HL-60 (cell line): ENCODE results near the gene IRF1.
"Not testable (repeated sequence)": the region's sequence is repeated elsewhere in the genome, so short reads cannot be mapped to it uniquely, and the experiment has no call there.

Experiments used
- DNase-seq, 2 experiments: peaks; one replicate each; pipeline ENCODE4 v3.0.0-alpha.2; 2010 to 2020; ENCODE audit warnings: low read depth in 1 of 2, low spot score in 1 of 2
- H3K27ac ChIP-seq: fragments of 250-450 bp; sonication (Bioruptor Pico); replicated peaks from 2 replicates; pipeline ENCODE4 v1.5.1; 2020; ENCODE audit warnings: mild to moderate bottlenecking, moderate library complexity
- H3K27me3 ChIP-seq: fragments of 250-450 bp; sonication (Bioruptor Pico); 2 replicates; pipeline ENCODE4 v1.5.1; 2021; ENCODE audit warnings: mild to moderate bottlenecking, moderate library complexity; ENCODE audit not compliant: insufficient read depth, poor library complexity, severe bottlenecking
- H3K4me3 ChIP-seq: replicated peaks from 2 replicates; pipeline ENCODE4 v1.5.1; 2011; ENCODE audit warnings: mild to moderate bottlenecking, control low read depth, low read length; ENCODE audit not compliant: insufficient read depth
- CTCF ChIP-seq: IDR thresholded peaks from one replicate; pipeline ENCODE4 v1.5.1; 2011; ENCODE audit warnings: low read length, control low read depth, inconsistent platforms; ENCODE audit not compliant: insufficient read depth
- GABPA ChIP-seq: IDR thresholded peaks from 2 replicates; pipeline ENCODE4 v1.6.1; 2012; ENCODE audit warnings: low read depth
- POLR2AphosphoS5 ChIP-seq: IDR thresholded peaks from 2 replicates; pipeline ENCODE4 v1.6.1; 2012; ENCODE audit warnings: low read depth
- REST ChIP-seq: IDR thresholded peaks from 2 replicates; pipeline ENCODE4 v1.6.1; 2012; ENCODE audit warnings: low read depth; ENCODE audit not compliant: insufficient replicate concordance
- SPI1 ChIP-seq: IDR thresholded peaks from 2 replicates; pipeline ENCODE4 v1.6.1; 2012; ENCODE audit warnings: low read depth, mild to moderate bottlenecking, borderline replicate concordance

IRF1 gene

DNA sequence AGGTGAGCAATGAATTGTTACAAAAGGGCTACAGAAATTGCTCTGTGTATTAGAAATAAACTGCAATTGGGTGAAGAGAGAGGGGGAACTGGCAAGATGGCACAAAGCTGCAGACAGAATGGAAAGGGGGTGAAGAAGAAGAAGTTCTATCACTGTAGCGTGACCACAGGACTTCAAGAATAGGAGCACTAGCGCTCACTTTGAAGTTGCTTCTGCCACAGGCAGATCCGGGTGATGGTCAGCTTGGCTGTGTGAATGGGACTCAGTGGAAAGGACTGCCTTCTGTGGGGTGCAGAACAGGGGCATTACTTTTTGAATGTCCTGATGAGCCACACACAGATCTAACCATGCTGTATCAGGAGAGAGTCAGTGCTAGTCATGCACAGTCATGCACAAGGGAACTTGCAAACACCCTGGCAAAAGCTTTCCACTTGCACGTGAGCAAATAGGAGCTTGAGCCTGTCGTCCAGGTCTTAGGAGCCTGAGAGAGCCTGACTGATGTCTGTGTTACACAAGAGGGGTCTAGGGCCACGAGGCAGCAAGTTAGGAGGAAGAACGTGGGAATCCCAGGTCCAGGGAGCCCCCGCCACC, 36.5 kb upstream of the IRF1 start:
- TF ChIP-seq GABPA (no peak), SPI1 (no peak), POLR2AphosphoS5 (no peak)
- peak in 1 of 2 experiments; percentile 21 for DNase-seq
- Histone ChIP-seq H3K27me3 (no peaks in the 10 kb centered on the region), H3K27ac (no peak overlapping the region), H3K4me3 (no peak overlapping the region)

GRCh38 chr5:132526290-132526973, 35.9 kb upstream of the IRF1 start:
- Histone ChIP-seq H3K27me3 (no peaks in the 10 kb centered on the region), H3K4me3 (no peak overlapping the region), H3K27ac (no peak overlapping the region)
- DNase-seq = peak in 1 of 2 experiments; percentile 7
- TF ChIP-seq GABPA = no peak
- peak; percentile 16 for TF ChIP-seq CTCF
- no peak for TF ChIP-seq POLR2AphosphoS5
- no peak for TF ChIP-seq REST

- no peaks in the 10 kb centered on the region for H3K27me3 ChIP-seq
- no peak overlapping the region for H3K4me3 ChIP-seq
- no peak overlapping the region for H3K27ac ChIP-seq
- no peak for DNase-seq
- TF ChIP-seq GABPA (no peak), REST (no peak)
Measured at GRCh38 chr5:132525299-132525724, 34.7 kb upstream of the IRF1 start.

DNA sequence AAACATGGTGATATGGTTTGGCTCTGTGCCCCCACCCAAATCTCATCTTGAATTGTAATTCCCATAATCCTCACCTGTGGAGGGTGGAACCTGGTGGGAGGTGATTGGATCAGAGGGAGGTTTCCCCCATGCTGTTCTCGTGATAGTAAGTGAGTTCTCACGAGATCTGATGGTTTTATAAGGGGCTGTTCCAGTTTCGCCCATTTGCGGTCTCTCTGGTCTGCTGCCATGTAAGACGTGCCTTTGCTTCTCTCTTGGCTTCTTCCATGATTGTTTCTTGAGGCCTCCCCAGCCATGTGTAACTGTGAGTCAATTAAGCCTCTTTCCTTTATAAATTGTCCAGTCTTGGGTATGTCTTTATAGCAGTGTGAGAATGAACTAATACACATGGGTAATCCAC, 34.3 kb upstream of the IRF1 start:
- not testable (repeated sequence) for DNase-seq, H3K27me3 ChIP-seq, H3K27ac ChIP-seq, H3K4me3 ChIP-seq

- not testable (repeated sequence) for H3K27me3 ChIP-seq, H3K27ac ChIP-seq, DNase-seq, H3K4me3 ChIP-seq
Measured at GRCh38 chr5:132522067-132522466, 31.5 kb upstream of the IRF1 start.

- not testable (repeated sequence) for H3K4me3 ChIP-seq, H3K27me3 ChIP-seq, H3K27ac ChIP-seq, DNase-seq
Measured at GRCh38 chr5:132513618-132514336, 23.2 kb upstream of the IRF1 start.
